GM19193 (cell line): ENCODE data around the gene ADGRL2.

Source experiments
- POLR2A ChIP-seq: IDR thresholded peaks from 4 replicates; pipeline ENCODE4 v1.6.1; 2011; ENCODE audit not compliant: insufficient read depth, insufficient read length; ENCODE audit errors: extremely low read depth

ADGRL2 gene

DNA sequence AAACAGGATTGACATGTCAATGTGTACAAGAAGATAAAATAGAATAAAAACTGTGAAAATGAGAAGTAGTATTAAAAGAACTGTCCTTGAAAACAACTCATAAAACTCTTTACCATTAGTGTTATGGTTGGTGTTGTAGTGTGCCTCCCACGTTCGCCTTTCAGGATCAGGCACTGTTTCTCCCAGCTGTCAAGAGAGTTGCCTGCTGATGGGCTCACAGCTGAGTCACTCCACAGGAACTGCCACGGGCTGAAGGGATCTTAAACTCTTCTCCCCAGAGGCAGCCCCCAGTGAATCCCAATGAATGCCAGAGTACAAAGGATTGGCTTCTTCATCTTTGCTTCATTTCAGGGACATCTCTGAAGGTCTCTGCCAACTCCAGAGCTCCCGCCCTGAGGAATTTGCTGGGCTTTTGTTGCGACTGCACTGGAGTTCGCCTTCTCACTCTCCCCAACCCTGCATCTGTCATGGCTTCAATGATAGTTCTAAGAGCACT lies 119.6 kb downstream of the ADGRL2 start:
- no peak for TF ChIP-seq POLR2A

- TF ChIP-seq POLR2A = no peak
These were observed 120.2 kb downstream of the ADGRL2 start for GRCh38 chr1:81920886-81921285.

DNA sequence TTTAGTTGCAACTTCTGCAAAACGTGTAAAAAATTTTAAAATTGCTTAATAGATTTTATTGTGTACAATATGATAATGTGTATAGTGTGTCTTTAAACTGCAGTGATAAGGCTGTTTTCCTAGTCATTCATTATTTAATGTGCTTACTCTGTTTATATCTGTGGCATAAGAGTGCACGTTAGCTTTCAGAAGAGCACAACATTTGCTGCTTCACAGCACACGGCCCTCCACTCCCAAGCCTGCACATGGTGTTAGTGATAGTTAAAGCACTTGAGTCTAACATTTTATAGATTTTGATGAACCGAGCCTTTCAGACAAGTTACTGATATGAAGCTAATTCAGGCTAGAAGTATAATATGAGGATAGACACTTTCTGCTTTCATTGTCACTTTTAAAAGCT lies 120.6 kb downstream of the ADGRL2 start:
- no peak for TF ChIP-seq POLR2A

DNA sequence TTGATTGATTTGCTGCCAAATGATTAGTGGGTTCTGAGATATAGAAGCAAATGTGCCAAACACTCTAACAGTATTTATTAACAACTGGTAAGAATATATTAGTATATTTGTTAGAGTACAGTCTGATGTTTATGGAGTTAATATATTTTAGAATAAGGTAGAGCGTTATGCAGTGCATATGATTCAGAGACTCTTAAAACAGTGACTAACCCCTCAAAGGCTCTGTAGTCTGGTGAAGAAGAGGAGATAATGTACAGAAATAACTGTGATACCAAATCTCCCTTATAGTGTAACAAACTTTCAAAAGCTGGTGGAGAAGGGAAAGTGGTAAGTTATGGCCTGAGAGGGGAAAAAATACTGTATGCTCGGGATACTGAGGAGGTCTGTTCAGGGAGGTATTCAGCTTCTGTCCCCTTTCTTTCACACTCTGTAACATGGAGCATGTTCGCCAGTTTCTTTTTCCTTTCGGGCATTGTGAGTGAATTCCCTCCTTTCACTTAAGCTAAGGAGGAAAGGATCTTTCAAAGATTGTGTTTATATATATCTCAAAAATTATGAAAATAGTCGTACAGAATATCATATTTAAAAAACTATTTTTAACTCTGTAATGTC lies 121.2 kb downstream of the ADGRL2 start:
- TF ChIP-seq POLR2A = no peak

- no peak for TF ChIP-seq POLR2A
These were observed 122.2 kb downstream of the ADGRL2 start for GRCh38 chr1:81922955-81923354.

- TF ChIP-seq POLR2A = no peak
These were observed 128.4 kb downstream of the ADGRL2 start for GRCh38 chr1:81929106-81929505.

DNA sequence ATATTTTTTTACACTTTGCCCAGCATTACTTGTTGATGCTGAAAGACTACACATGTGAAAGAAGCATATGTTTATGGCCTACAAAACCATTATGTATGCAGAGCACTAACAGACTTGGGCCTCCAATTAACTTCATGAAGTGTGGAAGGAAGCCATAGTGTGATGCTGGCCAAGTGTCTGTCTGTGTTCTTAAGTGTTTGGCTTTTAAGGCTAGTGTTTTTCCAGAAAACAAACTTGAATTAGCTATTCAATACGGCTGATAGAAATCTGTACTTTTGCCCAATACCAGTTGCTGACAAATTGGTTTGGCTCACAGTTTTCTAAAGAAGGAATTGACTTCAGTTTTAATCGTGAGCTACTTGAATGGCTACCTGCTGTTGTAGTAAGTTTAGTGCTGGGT lies 136.1 kb downstream of the ADGRL2 start:
- no peak for TF ChIP-seq POLR2A

DNA sequence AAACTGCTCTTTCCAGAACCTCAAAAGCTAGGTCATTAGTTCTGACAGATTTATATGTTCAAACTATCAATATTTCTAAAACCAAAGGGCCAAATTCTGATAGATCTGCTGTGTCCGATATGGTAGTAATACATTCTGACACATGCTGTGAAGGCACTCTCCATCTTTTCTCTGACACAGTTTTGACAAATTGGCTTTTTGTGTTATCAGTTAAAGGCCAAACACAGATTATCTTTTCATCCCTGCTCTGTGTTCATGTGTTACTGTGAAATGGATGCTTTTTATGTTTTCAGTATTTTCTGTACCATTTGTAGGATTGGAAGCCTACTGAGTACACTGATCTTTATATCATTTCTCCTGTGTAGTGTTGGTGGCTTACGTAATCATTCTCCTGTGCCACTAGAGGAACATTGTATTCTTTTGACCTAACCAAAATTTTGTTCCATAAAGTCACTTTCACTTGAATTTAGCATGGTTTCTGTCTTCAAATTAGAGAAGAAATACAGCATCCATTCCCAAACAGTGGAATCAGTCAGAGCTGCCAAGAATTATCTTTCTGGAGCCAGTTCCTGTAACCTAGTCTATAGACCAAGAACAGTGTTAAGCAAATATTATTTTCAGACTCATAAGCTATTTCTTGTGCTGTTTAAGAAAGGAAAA lies 137.2 kb downstream of the ADGRL2 start:
- TF ChIP-seq POLR2A = no peak

DNA sequence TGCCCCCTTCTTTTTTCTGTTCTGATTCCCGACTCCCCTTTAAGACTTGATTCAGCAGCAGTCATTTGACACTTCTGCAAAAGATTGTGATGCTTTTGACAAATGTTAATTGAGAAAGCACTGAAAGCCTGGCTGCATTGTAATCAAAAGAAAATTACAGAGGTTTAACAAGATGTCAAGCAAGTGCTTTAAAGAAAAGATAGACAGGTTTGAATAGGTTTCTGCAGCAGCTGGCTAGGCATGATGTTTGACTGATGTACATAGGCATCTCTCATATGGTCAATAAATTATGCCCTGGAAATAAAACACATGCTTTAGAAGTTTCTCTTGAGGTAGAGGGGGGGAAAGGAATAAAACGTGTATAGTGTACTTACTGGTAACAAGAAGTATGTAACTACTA lies 147.8 kb downstream of the ADGRL2 start:
- no peak for TF ChIP-seq POLR2A

GRCh38 chr1:81949421-81949820 lies 148.7 kb downstream of the ADGRL2 start:
- TF ChIP-seq POLR2A = no peak

DNA sequence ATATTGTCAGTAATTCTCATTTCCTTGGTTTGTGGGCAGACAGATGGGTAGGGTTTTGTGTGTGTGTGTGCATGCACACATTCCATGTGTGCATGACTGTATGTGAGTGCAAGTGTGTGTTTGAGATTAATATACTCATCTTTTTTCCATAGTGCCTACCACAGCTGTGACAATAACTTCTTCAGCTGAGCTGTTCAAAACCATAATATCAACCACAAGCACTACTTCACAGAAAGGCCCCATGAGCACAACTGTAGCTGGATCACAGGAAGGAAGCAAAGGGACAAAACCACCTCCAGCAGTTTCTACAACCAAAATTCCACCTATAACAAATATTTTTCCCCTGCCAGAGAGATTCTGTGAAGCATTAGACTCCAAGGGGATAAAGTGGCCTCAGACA lies 149.3 kb downstream of the ADGRL2 start:
- TF ChIP-seq POLR2A = no peak

GRCh38 chr1:81950591-81951244 lies 150.0 kb downstream of the ADGRL2 start:
- no peak for TF ChIP-seq POLR2A

- TF ChIP-seq POLR2A = no peak
These were observed 153.8 kb downstream of the ADGRL2 start for GRCh38 chr1:81954534-81955020.

GRCh38 chr1:81967951-81968350 lies 167.2 kb downstream of the ADGRL2 start:
- TF ChIP-seq POLR2A = no peak

GRCh38 chr1:81970416-81970815 lies 169.7 kb downstream of the ADGRL2 start:
- TF ChIP-seq POLR2A = no peak
